Muscle layer of duodenum (tissue), 2 donors: Measurements from ENCODE around the gene TARBP2.
"Not testable (repeated sequence)": the region's sequence is repeated elsewhere in the genome, so short reads cannot be mapped to it uniquely, and the experiment has no call there.

ENCODE experiments used
- H3K27ac ChIP-seq: one replicate; pipeline ENCODE4 v1.7.0; 2013; ENCODE audit warnings: mild to moderate bottlenecking, low read length
- H3K27me3 ChIP-seq: one replicate; pipeline ENCODE4 v1.7.0; 2013; ENCODE audit warnings: low read depth, mild to moderate bottlenecking, control low read depth, low read length
- H3K36me3 ChIP-seq, 2 donors: one replicate each; pipeline ENCODE4 v1.7.0; 2013; ENCODE audit warnings: low read length in 2 of 2, control low read depth in 1 of 2, mild to moderate bottlenecking in 1 of 2; ENCODE audit not compliant: insufficient read depth in 2 of 2, control insufficient read depth in 1 of 2
- H3K4me1 ChIP-seq, 2 donors: one replicate each; pipeline ENCODE4 v1.7.0; 2013; ENCODE audit warnings: low read length in 2 of 2, mild to moderate bottlenecking in 2 of 2, control low read depth in 1 of 2, moderate library complexity in 1 of 2; ENCODE audit not compliant: insufficient read depth in 2 of 2, control insufficient read depth in 1 of 2
- H3K4me3 ChIP-seq, 2 donors: one replicate each; pipeline ENCODE4 v1.7.0; 2013; ENCODE audit warnings: low read length in 2 of 2, low read depth in 1 of 2, mild to moderate bottlenecking in 1 of 2
- H3K9me3 ChIP-seq, 2 donors: one replicate each; pipeline ENCODE4 v1.7.0; 2013; ENCODE audit warnings: low read length in 2 of 2, control low read depth in 1 of 2, mild to moderate bottlenecking in 1 of 2; ENCODE audit not compliant: control insufficient read depth in 1 of 2
- donor health status: healthy.

The TARBP2 gene

DNA sequence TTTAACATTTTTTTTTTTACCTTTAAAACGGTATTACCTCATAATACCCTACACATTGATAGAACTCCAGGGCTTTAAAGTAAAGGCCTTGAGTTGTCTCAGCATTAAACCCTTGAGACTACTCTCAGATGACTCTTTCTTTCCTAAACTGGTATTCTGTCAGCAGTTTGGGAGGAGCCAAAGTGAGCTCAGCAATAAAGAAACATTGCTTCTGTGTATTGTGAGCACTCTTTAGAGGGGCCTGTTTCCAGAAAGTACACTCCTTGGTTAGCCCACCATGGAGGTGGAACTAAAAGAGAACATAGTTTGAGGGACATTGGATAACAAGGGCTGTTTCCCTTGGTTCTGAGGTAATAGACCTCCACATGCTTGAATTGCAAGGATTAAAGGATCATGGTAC is 22.2 kb upstream of the TARBP2 start:
- no peaks in the 10 kb centered on the region for H3K27me3 ChIP-seq
- peaks cover 0 to 33% of the 10 kb centered on the region in 2 donors for H3K4me1 ChIP-seq
- H3K27ac ChIP-seq: peak overlapping the region; percentile 4
- H3K9me3 ChIP-seq: no peaks in the 10 kb centered on the region
- no peak overlapping the region for H3K4me3 ChIP-seq
- H3K36me3 ChIP-seq: peaks cover 75 to 76% of the 10 kb centered on the region in 2 donors

DNA sequence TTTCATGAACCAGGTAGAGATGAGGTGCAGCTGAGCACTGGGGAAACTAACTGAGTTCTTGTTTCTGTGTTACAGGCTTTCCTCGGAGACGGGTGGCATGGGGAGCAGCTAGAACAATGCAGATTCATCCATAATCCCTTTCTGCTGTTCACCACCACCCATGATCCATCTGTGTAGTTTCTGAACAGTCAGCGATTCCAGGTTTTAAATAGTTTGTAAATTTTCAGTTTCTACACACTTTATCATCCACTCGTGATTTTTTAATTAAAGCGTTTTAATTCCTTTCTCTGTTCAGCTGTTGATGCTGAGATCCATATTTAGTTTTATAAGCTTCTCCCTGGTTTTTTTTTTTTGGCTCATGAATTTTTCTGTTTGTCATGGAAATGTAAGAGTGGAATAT is 21.8 kb upstream of the TARBP2 start:
- peak overlapping the region; percentile 4 for H3K27ac ChIP-seq
- no peaks in the 10 kb centered on the region for H3K27me3 ChIP-seq
- H3K36me3 ChIP-seq: peaks cover 74 to 76% of the 10 kb centered on the region in 2 donors
- H3K4me3 ChIP-seq: no peak overlapping the region
- no peaks in the 10 kb centered on the region for H3K9me3 ChIP-seq
- H3K4me1 ChIP-seq: peaks cover 0 to 28% of the 10 kb centered on the region in 2 donors

DNA sequence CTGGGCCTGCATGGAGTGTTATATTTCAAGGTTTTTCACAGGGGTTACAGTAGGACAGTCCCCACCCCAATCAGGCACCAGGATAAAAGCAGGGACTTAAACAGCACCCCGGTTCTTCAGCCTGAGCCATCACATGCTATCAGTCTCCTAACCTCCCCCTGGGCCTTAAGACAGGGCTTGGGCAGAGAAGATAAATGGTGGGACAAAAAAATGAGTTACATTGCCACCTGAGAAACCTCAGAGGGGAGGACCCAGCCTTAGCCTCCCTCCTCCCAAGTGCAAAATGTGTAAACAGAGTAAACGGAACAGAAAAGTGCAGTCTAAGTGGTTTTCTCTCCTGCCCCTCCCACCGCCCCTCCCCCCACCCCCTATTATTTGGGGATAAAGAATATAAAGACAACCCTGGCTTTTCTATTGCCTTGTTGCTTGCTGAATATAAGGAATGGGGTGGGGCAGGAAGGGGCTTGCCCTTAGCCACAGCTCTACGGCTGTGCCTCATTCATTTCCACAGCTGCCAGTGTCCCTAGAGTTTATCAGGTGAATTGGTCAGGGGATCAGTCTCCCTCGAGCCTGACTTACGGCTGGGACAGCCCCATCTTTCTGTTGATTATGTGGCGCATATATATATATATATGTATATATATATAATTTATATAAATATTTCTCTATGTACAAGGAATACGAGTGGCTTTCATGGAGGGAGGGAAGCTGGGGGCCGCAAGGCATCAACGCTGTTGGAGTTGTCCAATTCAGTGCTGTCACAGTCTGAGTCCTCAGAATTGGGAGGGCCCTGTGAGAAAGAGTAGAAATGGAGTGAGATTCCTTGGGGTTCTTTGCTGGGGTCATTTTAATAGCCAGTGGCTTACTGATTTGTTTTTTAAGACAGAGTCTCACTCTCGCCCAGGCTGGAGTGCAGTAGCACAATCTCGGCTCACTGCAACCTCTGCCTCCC is 20.3 kb upstream of the TARBP2 start:
- Histone ChIP-seq H3K36me3 (peaks cover 72 to 75% of the 10 kb centered on the region in 2 donors), H3K4me1 (peaks cover 0 to 14% of the 10 kb centered on the region in 2 donors), H3K27me3 (no peaks in the 10 kb centered on the region), H3K9me3 (no peaks in the 10 kb centered on the region), H3K27ac (no peak overlapping the region), H3K4me3 (no peak overlapping the region)

DNA sequence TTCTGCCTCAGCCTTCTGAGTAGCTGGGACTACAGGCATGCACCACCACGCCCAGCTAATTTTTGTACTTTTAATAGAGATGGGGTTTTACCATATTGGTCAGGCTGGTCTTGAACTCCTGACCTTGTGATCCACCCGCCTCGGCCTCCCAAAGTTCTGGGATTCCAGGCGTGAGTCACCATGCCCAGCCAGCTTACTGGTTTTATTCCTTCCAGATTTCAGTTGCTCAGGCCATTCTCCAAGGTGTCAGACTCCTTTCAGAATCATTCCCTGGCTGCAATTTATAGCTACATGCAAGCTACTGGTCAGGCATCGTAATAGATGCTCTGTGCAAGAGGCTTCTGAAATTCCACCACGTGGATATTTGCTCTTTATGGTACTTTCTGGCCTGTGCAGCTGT is 19.6 kb upstream of the TARBP2 start:
- H3K27me3 ChIP-seq, H3K9me3 ChIP-seq, H3K4me3 ChIP-seq, H3K27ac ChIP-seq, H3K4me1 ChIP-seq: not testable (repeated sequence)
- H3K36me3 ChIP-seq: peaks cover 72 to 75% of the 10 kb centered on the region in 2 donors

DNA sequence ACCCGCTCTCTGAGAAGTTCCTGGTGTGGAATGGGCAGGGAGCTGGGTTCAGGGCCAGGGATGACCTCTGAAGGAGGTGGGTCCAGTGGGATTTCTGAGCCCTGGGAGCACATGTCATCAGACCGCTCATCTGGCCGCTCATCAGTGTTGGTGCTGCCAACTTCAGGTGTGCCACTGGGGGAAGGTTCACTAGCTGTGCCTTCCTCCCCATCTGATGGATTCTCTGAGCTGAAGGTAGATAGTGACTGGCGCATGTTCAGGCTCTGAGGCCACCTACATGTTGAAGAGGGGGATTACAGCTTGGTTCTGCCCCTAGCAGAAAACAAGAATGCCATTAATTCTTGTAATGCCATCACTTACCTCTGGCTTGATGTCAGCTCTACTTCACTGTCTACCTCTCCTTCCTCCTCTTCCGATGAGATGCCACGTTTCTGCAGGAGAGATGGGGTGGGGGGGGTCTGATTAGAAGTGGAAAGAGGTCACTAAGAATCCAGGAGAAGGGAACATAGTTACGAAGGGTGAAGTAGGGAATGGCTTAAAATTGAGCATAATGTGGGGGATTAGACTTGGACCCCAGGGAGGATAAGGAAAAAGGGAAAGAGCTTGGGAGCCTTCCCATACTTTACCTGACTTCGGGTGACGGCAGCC is 19.0 kb upstream of the TARBP2 start:
- Histone ChIP-seq H3K4me1 (peaks cover 0 to 4% of the 10 kb centered on the region in 2 donors), H3K27ac (no peak overlapping the region), H3K36me3 (peaks cover 68 to 78% of the 10 kb centered on the region in 2 donors), H3K27me3 (no peaks in the 10 kb centered on the region), H3K9me3 (no peaks in the 10 kb centered on the region), H3K4me3 (no peak overlapping the region)

DNA sequence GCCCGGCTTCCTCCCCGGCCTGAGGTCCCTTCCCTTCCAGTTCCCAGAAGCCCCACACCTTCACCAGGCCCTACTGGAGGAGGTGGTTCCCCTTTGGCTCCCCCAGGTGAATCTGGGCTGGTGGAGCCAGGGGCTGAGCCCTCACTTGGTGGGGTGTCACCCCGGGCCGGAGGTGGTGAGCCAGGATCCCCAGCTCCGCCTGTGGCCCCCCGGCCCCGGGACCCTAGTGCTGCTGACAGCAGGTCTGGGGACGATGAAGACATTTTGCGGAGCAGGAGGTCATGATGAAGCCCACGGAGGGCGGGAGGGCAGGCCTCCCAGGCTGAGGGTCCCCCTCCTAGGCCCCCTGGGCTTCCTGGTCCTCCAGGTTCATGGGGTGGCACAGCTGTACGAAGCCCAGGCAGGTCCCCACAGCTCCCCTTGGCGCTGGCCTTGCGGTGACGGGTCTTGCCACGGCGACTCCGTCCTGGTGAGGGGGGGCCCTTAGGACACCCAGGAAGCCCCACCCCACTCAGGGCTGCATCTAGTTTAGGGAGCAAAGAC is 18.4 kb upstream of the TARBP2 start:
- H3K36me3 ChIP-seq: peaks cover 72 to 84% of the 10 kb centered on the region in 2 donors

DNA sequence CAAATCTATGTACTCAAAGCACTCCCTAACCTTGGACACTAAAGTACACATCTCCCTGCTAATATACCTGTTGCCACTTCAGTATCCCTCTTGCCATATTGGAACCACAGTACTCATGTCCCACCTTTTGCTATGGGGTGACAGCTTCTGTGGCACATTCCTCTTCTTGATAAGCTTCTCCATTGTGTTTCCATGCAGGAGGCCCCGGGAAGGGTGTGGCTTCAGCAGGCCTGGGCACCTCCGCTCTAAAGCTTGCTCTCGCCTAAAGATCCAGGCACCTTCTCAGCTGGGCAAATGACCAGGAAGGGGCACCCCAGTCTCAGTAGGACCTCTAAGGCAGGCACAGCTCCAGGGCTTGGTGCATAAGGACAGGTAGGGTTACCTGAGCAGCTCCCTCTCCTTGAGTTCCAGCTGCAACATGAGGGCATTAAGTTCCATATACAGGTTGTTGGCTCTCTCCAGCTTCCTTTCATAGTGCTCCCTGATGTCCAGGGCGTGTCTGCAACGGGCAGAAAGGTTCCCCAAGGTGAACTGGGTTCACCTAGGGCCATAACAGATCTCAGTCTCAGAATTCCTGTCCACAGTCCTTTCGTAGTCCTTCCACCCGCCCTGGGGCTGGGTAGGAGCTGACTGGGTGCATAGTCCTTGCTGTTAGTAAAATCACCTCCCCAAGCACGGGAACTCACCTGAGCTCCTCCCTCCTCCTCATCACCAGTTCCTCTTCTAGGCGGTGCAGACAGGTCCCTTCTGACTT is 17.7 kb upstream of the TARBP2 start:
- Histone ChIP-seq H3K4me3 (no peak overlapping the region), H3K27me3 (no peaks in the 10 kb centered on the region), H3K27ac (no peak overlapping the region), H3K9me3 (no peaks in the 10 kb centered on the region), H3K36me3 (peaks cover 68 to 84% of the 10 kb centered on the region in 2 donors), H3K4me1 (peaks cover 0 to 4% of the 10 kb centered on the region in 2 donors)

More for the DNA sequence above, 18.4 kb upstream of the TARBP2 start:
- H3K27ac ChIP-seq: no peak overlapping the region
- H3K4me1 ChIP-seq: peaks cover 0 to 4% of the 10 kb centered on the region in 2 donors
- H3K4me3 ChIP-seq: no peak overlapping the region
- no peaks in the 10 kb centered on the region for H3K27me3 ChIP-seq
- H3K9me3 ChIP-seq: no peaks in the 10 kb centered on the region

DNA sequence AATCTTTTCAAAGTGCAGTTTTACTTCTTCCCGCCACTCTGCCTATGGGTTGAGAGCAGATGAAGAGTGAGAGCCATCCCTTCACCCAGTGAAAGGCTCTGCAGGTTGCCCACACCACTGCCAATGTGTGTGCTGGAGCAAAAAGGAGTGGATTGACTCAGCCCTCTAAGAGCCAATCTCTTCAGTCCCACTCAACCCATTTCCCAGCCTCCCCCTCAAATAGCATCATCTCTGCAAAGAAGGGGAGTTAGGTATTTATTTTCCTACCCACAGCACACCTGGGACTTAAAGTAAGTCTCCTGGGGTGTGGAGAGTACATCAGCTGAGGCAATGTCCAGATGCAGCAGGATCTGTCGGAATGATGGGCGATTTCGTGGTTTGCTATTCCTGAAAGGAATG is 17.1 kb upstream of the TARBP2 start:
- H3K9me3 ChIP-seq: no peaks in the 10 kb centered on the region
- peaks cover 0 to 4% of the 10 kb centered on the region in 2 donors for H3K4me1 ChIP-seq
- no peak overlapping the region for H3K4me3 ChIP-seq
- peaks cover 65 to 78% of the 10 kb centered on the region in 2 donors for H3K36me3 ChIP-seq
- H3K27ac ChIP-seq: no peak overlapping the region
- no peaks in the 10 kb centered on the region for H3K27me3 ChIP-seq

DNA sequence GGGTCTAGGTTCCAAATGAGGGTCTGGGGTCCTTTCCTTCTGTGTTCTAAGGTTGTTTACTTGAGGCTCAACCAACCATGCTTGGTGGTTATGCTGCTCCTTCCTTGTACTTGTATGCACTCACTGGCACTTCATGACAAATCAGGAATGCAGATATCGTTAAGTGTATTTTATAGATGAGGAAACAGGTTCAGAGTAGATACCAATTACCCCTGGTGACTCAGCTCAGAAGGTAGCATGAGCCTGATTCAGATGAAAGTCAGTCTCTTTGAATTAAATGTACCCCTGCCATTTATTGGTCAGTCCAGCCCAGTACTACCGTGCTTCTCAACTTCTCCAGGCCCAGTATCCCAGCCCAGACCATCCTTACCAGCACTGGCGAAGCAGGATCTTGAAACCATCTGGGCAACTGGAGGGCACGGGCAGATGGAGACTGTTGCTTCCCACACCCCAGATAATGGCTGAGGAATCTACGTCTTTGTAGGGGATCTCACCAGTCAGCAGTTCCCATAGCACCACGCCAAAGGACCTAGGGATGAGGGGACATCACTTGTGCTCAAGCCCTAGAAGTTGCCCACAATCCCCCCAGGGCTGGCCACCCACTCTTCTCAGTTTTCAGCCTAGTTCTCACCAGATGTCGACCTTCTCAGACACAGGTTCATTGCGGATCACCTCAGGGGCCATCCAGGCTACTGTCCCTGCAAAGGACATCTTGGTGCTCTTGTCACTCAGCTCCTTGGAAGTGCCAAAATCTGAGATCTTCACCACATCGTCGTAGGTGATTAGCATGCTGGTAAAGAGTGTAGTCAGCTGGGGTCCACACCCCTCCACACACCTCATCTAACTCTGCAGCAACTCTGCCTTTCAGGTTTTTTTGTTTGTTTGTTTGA is 16.2 kb upstream of the TARBP2 start:
- H3K27me3 ChIP-seq: no peaks in the 10 kb centered on the region
- H3K27ac ChIP-seq: no peak overlapping the region
- H3K4me3 ChIP-seq: no peak overlapping the region
- H3K9me3 ChIP-seq: no peaks in the 10 kb centered on the region
- peaks cover 0 to 4% of the 10 kb centered on the region in 2 donors for H3K4me1 ChIP-seq
- H3K36me3 ChIP-seq: peaks cover 56 to 69% of the 10 kb centered on the region in 2 donors

DNA sequence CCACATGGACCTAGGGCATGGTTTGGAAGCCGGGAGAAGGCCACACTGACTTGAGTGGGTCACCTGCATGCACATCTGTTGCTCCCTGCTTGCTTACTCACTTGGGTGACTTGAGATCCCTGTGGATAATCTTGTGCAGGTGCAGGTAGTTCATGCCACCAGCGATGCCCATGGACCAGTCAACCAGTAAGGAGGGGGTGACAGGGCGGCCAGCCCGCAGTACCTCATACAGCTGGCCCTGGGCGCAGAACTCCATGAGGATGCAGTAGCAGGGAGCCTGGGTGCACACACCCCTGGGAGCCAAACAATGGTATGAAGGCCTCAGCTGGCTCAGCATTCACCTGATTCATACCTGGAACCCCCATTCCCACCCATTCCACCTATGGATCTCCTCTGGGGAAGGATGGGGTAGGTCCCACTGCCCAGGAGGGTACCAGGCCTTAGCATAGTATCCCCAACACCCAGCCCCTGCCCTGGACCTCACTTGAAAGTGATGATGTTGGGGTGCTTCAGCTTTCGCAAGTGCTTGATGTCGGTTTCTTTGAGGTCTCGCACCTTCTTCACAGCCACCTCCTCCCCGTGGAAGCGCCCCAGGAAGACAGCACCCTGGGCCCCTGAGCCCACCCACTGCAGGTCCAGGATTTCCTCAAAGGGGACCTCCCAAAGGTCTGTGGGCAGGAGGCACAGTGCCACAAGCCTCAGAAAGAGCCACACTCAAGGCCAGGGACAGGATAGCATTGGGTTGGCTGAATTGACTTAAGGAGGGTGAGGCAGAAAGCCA is 14.9 kb upstream of the TARBP2 start:
- Histone ChIP-seq H3K27ac (no peak overlapping the region), H3K27me3 (no peaks in the 10 kb centered on the region), H3K36me3 (peaks cover 47 to 59% of the 10 kb centered on the region in 2 donors)

More for the DNA sequence above, 14.9 kb upstream of the TARBP2 start:
- H3K4me1 ChIP-seq: no peaks in the 10 kb centered on the region
- no peaks in the 10 kb centered on the region for H3K9me3 ChIP-seq
- no peak overlapping the region for H3K4me3 ChIP-seq
